ENCODE data around the gene HBEGF.

HBEGF gene

GRCh38 chr5:140346348-140347221 lies at the start of gene HBEGF:
HBEGF (minus strand) TSS chr5:140346603; CDS start chr5:140346328, 275 bp downstream.
- peak within 1 kb of the TSS; percentile 63 for H3K4me3 ChIP-seq (ENCODE audit: low read length)
- peak; percentile 56 for TF ChIP-seq CTCF (conservative IDR thresholded peaks at IDR 0.05; ENCODE audit: low read depth, low read length)
- no peak for DNase-seq (ENCODE audit: low read depth)

GRCh38 chr5:140393738-140394137 lies 47.3 kb upstream of the HBEGF start:
- no peak for DNase-seq (ENCODE audit: low read depth)
- H3K4me3 ChIP-seq (ENCODE audit: low read length) = no peak overlapping the region
- TF ChIP-seq CTCF (conservative IDR thresholded peaks at IDR 0.05; ENCODE audit: low read depth, low read length) = no peak

GRCh38 chr5:140391732-140392131 lies 45.3 kb upstream of the HBEGF start:
- no peak for DNase-seq (ENCODE audit: low read depth)
- TF ChIP-seq CTCF (conservative IDR thresholded peaks at IDR 0.05; ENCODE audit: low read depth, low read length) = no peak
- H3K4me3 ChIP-seq (ENCODE audit: low read length) = no peak overlapping the region

- no peak overlapping the region for H3K4me3 ChIP-seq (ENCODE audit: low read length)
- no peak for TF ChIP-seq CTCF (conservative IDR thresholded peaks at IDR 0.05; ENCODE audit: low read depth, low read length)
- no peak for DNase-seq (ENCODE audit: low read depth)
Observed at GRCh38 chr5:140391312-140391711, 44.9 kb upstream of the HBEGF start.

- no peak for TF ChIP-seq CTCF (conservative IDR thresholded peaks at IDR 0.05; ENCODE audit: low read depth, low read length)
- no peak for DNase-seq (ENCODE audit: low read depth)
- no peak overlapping the region for H3K4me3 ChIP-seq (ENCODE audit: low read length)
Observed at GRCh38 chr5:140388052-140388451, 41.6 kb upstream of the HBEGF start.

GRCh38 chr5:140383300-140383699 lies 36.9 kb upstream of the HBEGF start:
- TF ChIP-seq CTCF (conservative IDR thresholded peaks at IDR 0.05; ENCODE audit: low read depth, low read length) = no peak
- no peak overlapping the region for H3K4me3 ChIP-seq (ENCODE audit: low read length)
- DNase-seq (ENCODE audit: low read depth) = no peak

- no peak overlapping the region for H3K4me3 ChIP-seq (ENCODE audit: low read length)
- DNase-seq (ENCODE audit: low read depth) = no peak
- TF ChIP-seq CTCF (conservative IDR thresholded peaks at IDR 0.05; ENCODE audit: low read depth, low read length) = no peak
Observed at GRCh38 chr5:140382866-140383265, 36.5 kb upstream of the HBEGF start.
